Uterus (tissue), 2 donors: ENCODE data around the gene PRR23C.

Source experiments
- POLR2A ChIP-seq, 2 donors: fragments of 450-650 bp; IDR thresholded peaks; one replicate each; pipeline ENCODE4 v1.6.1; 2016; ENCODE audit warnings: antibody characterized with exemption in 2 of 2, mild to moderate bottlenecking in 1 of 2, moderate library complexity in 1 of 2
- TF ChIP-seq, protein P1 (sequence below), 4 experiments: fragments of 200-600 bp in 2 of 4; fragments of 450-650 bp in 2 of 4; sonication (generic) in 2 of 4; IDR thresholded peaks; one replicate each; pipeline ENCODE4 v1.5.1; 2016 to 2019; ENCODE audit warnings: antibody characterized with exemption in 4 of 4, mild to moderate bottlenecking in 2 of 4, moderate library complexity in 1 of 4

DNA sequence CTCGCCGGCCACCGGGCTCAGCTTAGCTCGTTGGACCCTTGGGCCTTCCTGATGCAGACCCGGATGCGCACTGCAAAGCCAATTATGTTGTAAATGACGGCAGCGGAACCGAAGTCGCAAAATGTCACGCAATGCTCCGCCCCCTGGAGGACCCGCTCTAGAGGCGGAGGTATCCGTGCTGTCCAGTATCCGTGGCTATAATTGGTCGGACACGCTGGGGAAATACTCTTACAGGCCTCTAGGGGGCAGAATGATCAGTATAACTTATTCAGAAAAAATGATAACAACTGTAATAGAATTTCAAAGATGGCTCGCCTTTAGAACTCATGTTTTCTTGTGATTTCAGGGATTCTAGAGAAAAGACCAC lies 23.8 kb downstream of the PRR23C start, which contains the start of gene PRR23B:
- TF ChIP-seq, protein P1, sequence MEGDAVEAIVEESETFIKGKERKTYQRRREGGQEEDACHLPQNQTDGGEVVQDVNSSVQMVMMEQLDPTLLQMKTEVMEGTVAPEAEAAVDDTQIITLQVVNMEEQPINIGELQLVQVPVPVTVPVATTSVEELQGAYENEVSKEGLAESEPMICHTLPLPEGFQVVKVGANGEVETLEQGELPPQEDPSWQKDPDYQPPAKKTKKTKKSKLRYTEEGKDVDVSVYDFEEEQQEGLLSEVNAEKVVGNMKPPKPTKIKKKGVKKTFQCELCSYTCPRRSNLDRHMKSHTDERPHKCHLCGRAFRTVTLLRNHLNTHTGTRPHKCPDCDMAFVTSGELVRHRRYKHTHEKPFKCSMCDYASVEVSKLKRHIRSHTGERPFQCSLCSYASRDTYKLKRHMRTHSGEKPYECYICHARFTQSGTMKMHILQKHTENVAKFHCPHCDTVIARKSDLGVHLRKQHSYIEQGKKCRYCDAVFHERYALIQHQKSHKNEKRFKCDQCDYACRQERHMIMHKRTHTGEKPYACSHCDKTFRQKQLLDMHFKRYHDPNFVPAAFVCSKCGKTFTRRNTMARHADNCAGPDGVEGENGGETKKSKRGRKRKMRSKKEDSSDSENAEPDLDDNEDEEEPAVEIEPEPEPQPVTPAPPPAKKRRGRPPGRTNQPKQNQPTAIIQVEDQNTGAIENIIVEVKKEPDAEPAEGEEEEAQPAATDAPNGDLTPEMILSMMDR (IDR thresholded peaks at IDR 0.05) = no peak
- no peak for TF ChIP-seq POLR2A (IDR thresholded peaks at IDR 0.05)
